Hepatocyte (in vitro differentiated cells): ENCODE data around the gene FOXF1.

Source experiments
- CTCF ChIP-seq: fragments of 200-600 bp; sonication (generic); IDR thresholded peaks from 2 replicates; pipeline ENCODE4 v1.5.1; 2016; ENCODE audit warnings: antibody characterized with exemption, mild to moderate bottlenecking; ENCODE audit not compliant: poor library complexity
- EZH2 ChIP-seq: fragments of 200-600 bp; sonication (generic); IDR thresholded peaks from 2 replicates; pipeline ENCODE4 v1.6.1; 2016; ENCODE audit warnings: antibody characterized with exemption, mild to moderate bottlenecking, borderline replicate concordance

DNA sequence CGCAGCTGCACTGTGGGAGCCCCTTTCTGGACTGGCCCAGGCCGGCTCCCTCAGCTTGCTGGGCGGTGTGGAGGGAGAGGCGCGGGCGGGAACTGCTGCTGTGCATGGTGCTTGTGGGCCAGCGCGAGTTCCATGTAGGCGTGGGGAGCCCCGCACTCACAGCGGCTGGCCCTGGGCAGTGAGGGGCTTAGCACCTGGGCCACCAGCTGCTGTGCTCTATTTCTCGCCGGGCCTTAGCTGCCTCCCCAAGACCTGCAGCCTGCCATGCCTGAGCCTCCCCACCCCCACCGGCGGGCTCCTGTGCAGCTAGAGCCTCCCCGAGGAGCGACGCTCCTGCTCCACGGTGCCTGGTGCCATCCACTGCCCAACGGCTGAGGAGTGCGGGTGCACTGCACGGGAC lies 43.0 kb downstream of the FOXF1 start:
- TF ChIP-seq CTCF, result no peak
- TF ChIP-seq EZH2, result no peak
